ENCODE data around the gene MCTP1. TPM values are rescaled to one million over a fixed set of nuclear protein-coding genes. Genes with fewer than 3 reads are reported as not detected.

Gene MCTP1
- total RNA-seq, 1 donor = 5.8 TPM

DNA sequence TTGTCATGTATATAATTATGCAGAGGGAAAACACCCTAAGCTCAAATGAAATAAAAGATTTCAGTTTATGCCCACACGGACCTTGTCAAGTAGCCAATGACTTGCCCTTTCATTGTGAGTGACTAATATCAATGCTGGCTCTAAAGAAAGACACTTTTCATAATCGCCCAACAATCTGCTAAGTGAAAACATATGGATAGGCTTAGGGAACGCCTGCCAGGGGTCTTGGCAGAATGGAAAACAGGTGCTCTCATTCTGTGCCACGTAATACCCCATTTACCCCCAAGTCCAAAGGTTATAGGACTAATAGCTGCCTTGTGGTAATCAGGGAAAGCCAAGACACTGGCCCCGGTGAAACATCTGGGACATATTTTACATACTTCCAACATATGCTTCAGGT is 508.7 kb downstream of the MCTP1 start:
- peaks cover 5% of the 10 kb centered on the region for H3K27me3 ChIP-seq (ENCODE audit: insufficient read depth, low read length)
- H2AFZ ChIP-seq (ENCODE audit: low read length) = no peak overlapping the region
- no peak for DNase-seq (ENCODE audit: insufficient read length, low spot score, missing footprints)
- no peaks in the 10 kb centered on the region for H3K9me3 ChIP-seq (ENCODE audit: low read depth, low read length)
- H3K79me2 ChIP-seq (ENCODE audit: insufficient read depth, low read length) = no peaks in the 10 kb centered on the region
- H4K20me1 ChIP-seq (ENCODE audit: insufficient read depth, low read length) = no peaks in the 10 kb centered on the region
- no peak overlapping the region for H3K27ac ChIP-seq (ENCODE audit: low read depth, low read length)
- no peaks in the 10 kb centered on the region for H3K4me1 ChIP-seq (ENCODE audit: insufficient read depth, low read length)
- TF ChIP-seq CTCF (IDR thresholded peaks at IDR 0.05; ENCODE audit: extremely low read depth, low read depth, low read length) = no peak
- no peaks in the 10 kb centered on the region for H3K36me3 ChIP-seq (ENCODE audit: insufficient read depth, low read length)
- no peak overlapping the region for H3K4me3 ChIP-seq (ENCODE audit: insufficient read depth, low read length)
- peak overlapping the region; percentile 14 for H3K4me2 ChIP-seq (ENCODE audit: insufficient read depth, low read length)

GRCh38 chr5:94775088-94775487 is 509.8 kb downstream of the MCTP1 start:
- Histone ChIP-seq H3K9me3 (ENCODE audit: low read depth, low read length) (no peaks in the 10 kb centered on the region), H3K4me3 (ENCODE audit: insufficient read depth, low read length) (no peak overlapping the region), H2AFZ (ENCODE audit: low read length) (no peak overlapping the region), H3K4me2 (ENCODE audit: insufficient read depth, low read length) (no peak overlapping the region), H3K27ac (ENCODE audit: low read depth, low read length) (no peak overlapping the region), H3K36me3 (ENCODE audit: insufficient read depth, low read length) (no peaks in the 10 kb centered on the region), H3K79me2 (ENCODE audit: insufficient read depth, low read length) (no peaks in the 10 kb centered on the region), H3K4me1 (ENCODE audit: insufficient read depth, low read length) (no peaks in the 10 kb centered on the region), H3K27me3 (ENCODE audit: insufficient read depth, low read length) (no peaks in the 10 kb centered on the region), H4K20me1 (ENCODE audit: insufficient read depth, low read length) (no peaks in the 10 kb centered on the region)
- no peak for DNase-seq (ENCODE audit: insufficient read length, low spot score, missing footprints)
- TF ChIP-seq CTCF (IDR thresholded peaks at IDR 0.05; ENCODE audit: extremely low read depth, low read depth, low read length) = no peak

- H3K36me3 ChIP-seq (ENCODE audit: insufficient read depth, low read length) = no peaks in the 10 kb centered on the region
- no peaks in the 10 kb centered on the region for H4K20me1 ChIP-seq (ENCODE audit: insufficient read depth, low read length)
- H3K9me3 ChIP-seq (ENCODE audit: low read depth, low read length) = no peaks in the 10 kb centered on the region
- H3K4me1 ChIP-seq (ENCODE audit: insufficient read depth, low read length) = no peaks in the 10 kb centered on the region
- H3K4me2 ChIP-seq (ENCODE audit: insufficient read depth, low read length) = no peak overlapping the region
- no peak for DNase-seq (ENCODE audit: insufficient read length, low spot score, missing footprints)
- H3K79me2 ChIP-seq (ENCODE audit: insufficient read depth, low read length) = no peaks in the 10 kb centered on the region
- no peak overlapping the region for H3K27ac ChIP-seq (ENCODE audit: low read depth, low read length)
- H3K27me3 ChIP-seq (ENCODE audit: insufficient read depth, low read length) = no peaks in the 10 kb centered on the region
- no peak overlapping the region for H3K4me3 ChIP-seq (ENCODE audit: insufficient read depth, low read length)
- no peak for TF ChIP-seq CTCF (IDR thresholded peaks at IDR 0.05; ENCODE audit: extremely low read depth, low read depth, low read length)
- H2AFZ ChIP-seq (ENCODE audit: low read length) = no peak overlapping the region
These were observed 513.2 kb downstream of the MCTP1 start for GRCh38 chr5:94771742-94772141.

DNA sequence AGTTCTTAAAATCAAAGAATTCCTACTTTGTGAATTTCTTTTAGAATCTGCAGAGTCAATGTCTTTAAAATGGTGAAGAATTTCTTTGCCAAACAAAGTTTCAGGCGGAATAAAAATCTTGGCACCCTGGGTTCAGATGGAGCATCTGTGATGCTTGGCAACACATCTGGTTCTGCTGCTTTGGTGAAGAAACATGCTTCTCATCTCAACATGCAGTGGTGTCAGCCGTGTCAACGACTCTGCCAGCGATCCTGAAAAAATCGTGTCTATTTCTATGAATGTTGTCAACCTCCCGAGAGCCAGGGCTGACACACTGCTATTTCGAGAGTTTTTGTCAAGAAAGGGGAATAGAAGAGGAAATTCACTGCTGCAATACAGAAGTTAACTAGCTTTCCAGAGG is 514.9 kb downstream of the MCTP1 start:
- no peak overlapping the region for H3K27ac ChIP-seq (ENCODE audit: low read depth, low read length)
- DNase-seq (ENCODE audit: insufficient read length, low spot score, missing footprints) = no peak
- no peaks in the 10 kb centered on the region for H3K9me3 ChIP-seq (ENCODE audit: low read depth, low read length)
- no peaks in the 10 kb centered on the region for H3K79me2 ChIP-seq (ENCODE audit: insufficient read depth, low read length)
- no peak overlapping the region for H3K4me3 ChIP-seq (ENCODE audit: insufficient read depth, low read length)
- H2AFZ ChIP-seq (ENCODE audit: low read length) = no peak overlapping the region
- H4K20me1 ChIP-seq (ENCODE audit: insufficient read depth, low read length) = no peaks in the 10 kb centered on the region
- H3K27me3 ChIP-seq (ENCODE audit: insufficient read depth, low read length) = no peaks in the 10 kb centered on the region
- H3K4me2 ChIP-seq (ENCODE audit: insufficient read depth, low read length) = no peak overlapping the region
- no peaks in the 10 kb centered on the region for H3K36me3 ChIP-seq (ENCODE audit: insufficient read depth, low read length)
- TF ChIP-seq CTCF (IDR thresholded peaks at IDR 0.05; ENCODE audit: extremely low read depth, low read depth, low read length) = no peak
- H3K4me1 ChIP-seq (ENCODE audit: insufficient read depth, low read length) = no peaks in the 10 kb centered on the region

All from osteoblast (primary cell).